GM12801 (cell line): ENCODE results near the gene IER3.

Experiments
- CTCF ChIP-seq: IDR thresholded peaks from one replicate; pipeline ENCODE4 v1.5.1; 2011; ENCODE audit warnings: control low read depth; ENCODE audit not compliant: insufficient read length; ENCODE audit errors: extremely low read depth

The IER3 gene

GRCh38 chr6:30767158-30767943 is 23.0 kb upstream of the IER3 start:
- TF ChIP-seq CTCF: no peak

DNA sequence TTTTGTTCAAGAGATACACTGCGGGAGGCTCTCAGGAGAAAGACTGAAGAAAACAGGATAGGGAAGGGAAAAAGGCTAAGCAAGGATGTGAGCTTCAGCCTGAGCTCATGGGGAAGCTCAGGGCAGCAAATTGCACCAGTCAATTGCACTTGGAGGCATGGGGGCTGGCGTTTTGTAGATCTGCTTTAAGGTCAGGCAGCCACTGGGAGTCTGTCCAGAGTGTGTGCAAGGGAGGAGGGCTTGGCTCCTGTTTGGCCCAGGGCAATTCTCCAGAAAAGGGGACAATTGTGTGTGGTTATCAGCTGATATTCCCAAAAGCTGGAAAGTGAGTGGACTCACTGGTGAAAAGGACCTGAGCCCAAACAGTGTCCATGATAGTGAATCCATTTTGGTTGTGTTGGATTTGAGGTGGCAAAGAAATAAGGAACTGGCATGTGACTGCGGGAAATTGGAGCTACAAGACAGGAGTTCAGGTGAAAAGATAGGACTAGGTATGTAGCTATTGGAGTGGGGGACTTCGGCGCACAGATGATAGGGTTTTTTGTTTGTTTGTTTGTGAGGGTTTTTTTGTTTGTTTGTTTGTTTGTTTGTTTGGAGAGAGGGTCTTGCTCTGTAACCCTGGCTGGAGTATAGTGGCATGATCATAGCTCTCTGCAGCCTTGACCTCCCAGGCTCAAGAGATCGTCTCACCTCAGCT is 22.3 kb upstream of the IER3 start:
- TF ChIP-seq CTCF: no peak

GRCh38 chr6:30763618-30764489 is 19.5 kb upstream of the IER3 start:
- TF ChIP-seq CTCF: no peak

DNA sequence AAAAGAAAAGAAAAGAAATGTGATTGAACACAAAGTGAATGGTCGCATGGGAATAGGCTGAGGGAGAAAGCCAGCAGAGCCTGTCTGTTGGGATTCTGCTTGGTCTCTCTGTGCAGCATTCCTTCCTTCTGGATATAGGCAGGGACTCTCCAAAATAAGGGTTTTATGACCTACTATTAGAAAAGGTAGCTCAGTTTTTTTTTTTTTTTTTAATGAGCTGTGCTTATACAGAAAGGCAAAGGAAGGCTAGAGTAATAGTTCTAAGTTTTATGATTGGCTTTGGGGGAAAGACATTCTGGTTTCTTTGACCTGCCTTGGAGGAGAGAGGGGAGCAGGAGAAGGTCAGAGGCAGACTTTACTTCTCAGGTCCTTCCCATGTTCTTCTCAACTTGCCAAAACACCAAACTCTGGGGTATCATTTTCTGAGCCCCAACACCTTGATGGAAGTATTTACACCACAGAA is 18.8 kb upstream of the IER3 start:
- no peak for TF ChIP-seq CTCF

GRCh38 chr6:30761791-30762429 is 17.6 kb upstream of the IER3 start:
- TF ChIP-seq CTCF: no peak

DNA sequence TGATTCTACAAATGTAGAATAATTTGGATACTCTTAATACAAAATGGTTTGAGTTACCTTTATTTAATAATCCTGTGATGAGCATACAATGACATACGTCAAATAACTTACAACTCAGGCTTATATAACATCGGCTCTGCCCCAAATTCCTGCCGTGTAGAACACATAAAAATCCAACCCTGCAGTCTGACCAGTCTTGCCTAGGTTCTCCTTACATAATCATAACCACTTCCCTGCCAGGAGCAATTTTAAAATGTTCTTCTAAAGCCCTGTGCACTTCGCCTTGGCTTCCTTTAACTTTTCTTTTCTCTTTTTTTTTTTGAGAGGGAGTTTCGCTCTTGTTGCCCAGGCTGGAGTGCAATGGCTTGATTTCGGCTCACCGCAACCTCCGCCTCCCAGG is 16.2 kb upstream of the IER3 start:
- TF ChIP-seq CTCF: no peak
